ENCODE measurements around the gene HIP1.
A peak's percentile ranks its signal among the peaks of the same experiment; 100 is the strongest.
"Not testable (repeated sequence)": the region's sequence is repeated elsewhere in the genome, so short reads cannot be mapped to it uniquely, and the experiment has no call there.

Gene HIP1

GRCh38 chr7:75531359-75531821 is 207.4 kb downstream of the HIP1 start:
- no peak for DNase-seq (ENCODE audit: low read depth in 2 of 2)

GRCh38 chr7:75527224-75527722 is 211.5 kb downstream of the HIP1 start:
- not testable (repeated sequence) for DNase-seq (ENCODE audit: low read depth in 2 of 2)

- DNase-seq (ENCODE audit: low read depth in 2 of 2): not testable (repeated sequence)
These were observed 217.0 kb downstream of the HIP1 start for GRCh38 chr7:75521727-75522126.

GRCh38 chr7:75518842-75519241 is 219.9 kb downstream of the HIP1 start:
- not testable (repeated sequence) for DNase-seq (ENCODE audit: low read depth in 2 of 2)

- not testable (repeated sequence) for DNase-seq (ENCODE audit: low read depth in 2 of 2)
These were observed 229.7 kb downstream of the HIP1 start for GRCh38 chr7:75509033-75509432.

GRCh38 chr7:75492020-75492419 is 246.7 kb downstream of the HIP1 start, which contains the start of gene SPDYE5:
Gene SPDYE5, plus strand, starts transcription at chr7:75492320. Its CDS starts 1,728 bp downstream, at chr7:75494048.
- not testable (repeated sequence) for DNase-seq (ENCODE audit: low read depth in 2 of 2)

- DNase-seq (ENCODE audit: low read depth in 2 of 2): peak; percentile 74 to 87
These were observed 252.6 kb downstream of the HIP1 start, which contains the start of gene POM121C for GRCh38 chr7:75485979-75486643. Gene POM121C, minus strand, starts transcription at chr7:75486299. Its CDS starts 44,803 bp downstream, at chr7:75441496.

GRCh38 chr7:75485355-75485978 is 253.3 kb downstream of the HIP1 start:
- not testable (repeated sequence) for DNase-seq (ENCODE audit: low read depth in 2 of 2)
